Thoracic aorta (tissue), 2 donors: ENCODE data around the gene PRRC2A. TPM values are rescaled to one million over a fixed set of nuclear protein-coding genes. Genes with fewer than 3 reads are reported as not detected.

Experiments used
- ATAC-seq: fragments of 150-250 bp; one replicate; pipeline ENCODE4 v1.8.0; 2017; ENCODE audit warnings: low read depth; ENCODE audit not compliant: insufficient number of reproducible peaks, low FRiP score
- DNase-seq: peaks from one replicate; pipeline ENCODE4 v3.0.0-alpha.2; 2020; ENCODE audit warnings: low spot score
- H3K27ac ChIP-seq, 2 donors: fragments of 200-600 bp; sonication (generic); 1 replicate in 1 of 2; 2 replicates in 1 of 2; pipeline ENCODE4 v1.5.1; 2016; ENCODE audit warnings: mild to moderate bottlenecking in 2 of 2, moderate library complexity in 2 of 2
- H3K27me3 ChIP-seq: fragments of 200-600 bp; sonication (generic); replicated peaks from 2 replicates; pipeline ENCODE4 v1.6.0; 2016; ENCODE audit warnings: mild to moderate bottlenecking; ENCODE audit not compliant: insufficient read depth
- H3K36me3 ChIP-seq: fragments of 200-600 bp; sonication (generic); one replicate; pipeline ENCODE4 v1.5.1; 2016
- H3K4me1 ChIP-seq, 2 donors: fragments of 200-600 bp; sonication (generic); 1 replicate in 1 of 2; 2 replicates in 1 of 2; pipeline versions ENCODE4 v1.5.1 to v1.6.0; 2016; ENCODE audit warnings: low read depth in 2 of 2, mild to moderate bottlenecking in 1 of 2; ENCODE audit not compliant: control insufficient read depth in 1 of 2
- H3K4me3 ChIP-seq: fragments of 200-600 bp; sonication (generic); 2 replicates; pipeline ENCODE4 v1.5.1; 2016; ENCODE audit warnings: mild to moderate bottlenecking
- H3K9me3 ChIP-seq: fragments of 200-600 bp; sonication (generic); 2 replicates; pipeline ENCODE4 v1.5.1; 2016
- total RNA-seq, 2 donors: library from RNA; depleted of rRNA; stranded (reverse); fragments of >200 nt; gene quantifications; one replicate each; pipeline versions ENCODE4 v1.1.0 to v1.2.3, GENCODE V29; 2016
- TF ChIP-seq, protein P1 (sequence below): fragments of 200-600 bp; sonication (generic); IDR thresholded peaks from one replicate; pipeline ENCODE4 v1.5.1; 2019; ENCODE audit warnings: antibody characterized with exemption

The PRRC2A gene
- total RNA-seq, 2 donors from 2014 or later: 94.2 to 130 TPM

DNA sequence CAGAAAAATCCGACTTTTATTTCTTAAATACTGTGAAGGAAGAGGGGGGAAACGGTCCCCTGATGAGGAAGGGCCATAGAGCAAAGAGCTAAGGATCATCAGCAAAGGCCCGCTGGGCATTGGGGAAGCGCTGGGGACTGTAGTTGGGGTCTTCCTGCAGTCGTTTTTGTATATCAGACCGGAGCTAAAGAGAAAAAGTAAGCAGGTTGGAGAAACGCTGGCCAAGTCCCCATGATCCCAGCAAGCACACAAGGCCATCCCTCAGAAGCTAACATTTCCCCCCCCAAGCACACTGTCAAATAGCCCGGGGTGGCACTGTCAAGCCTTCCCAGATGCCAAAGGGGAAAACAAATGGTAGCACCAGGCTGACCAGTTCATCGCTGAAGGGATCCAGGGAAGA is 18.5 kb downstream of the PRRC2A start:
- ATAC-seq: no peak
- no peak for DNase-seq
- TF ChIP-seq, protein P1, sequence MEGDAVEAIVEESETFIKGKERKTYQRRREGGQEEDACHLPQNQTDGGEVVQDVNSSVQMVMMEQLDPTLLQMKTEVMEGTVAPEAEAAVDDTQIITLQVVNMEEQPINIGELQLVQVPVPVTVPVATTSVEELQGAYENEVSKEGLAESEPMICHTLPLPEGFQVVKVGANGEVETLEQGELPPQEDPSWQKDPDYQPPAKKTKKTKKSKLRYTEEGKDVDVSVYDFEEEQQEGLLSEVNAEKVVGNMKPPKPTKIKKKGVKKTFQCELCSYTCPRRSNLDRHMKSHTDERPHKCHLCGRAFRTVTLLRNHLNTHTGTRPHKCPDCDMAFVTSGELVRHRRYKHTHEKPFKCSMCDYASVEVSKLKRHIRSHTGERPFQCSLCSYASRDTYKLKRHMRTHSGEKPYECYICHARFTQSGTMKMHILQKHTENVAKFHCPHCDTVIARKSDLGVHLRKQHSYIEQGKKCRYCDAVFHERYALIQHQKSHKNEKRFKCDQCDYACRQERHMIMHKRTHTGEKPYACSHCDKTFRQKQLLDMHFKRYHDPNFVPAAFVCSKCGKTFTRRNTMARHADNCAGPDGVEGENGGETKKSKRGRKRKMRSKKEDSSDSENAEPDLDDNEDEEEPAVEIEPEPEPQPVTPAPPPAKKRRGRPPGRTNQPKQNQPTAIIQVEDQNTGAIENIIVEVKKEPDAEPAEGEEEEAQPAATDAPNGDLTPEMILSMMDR: no peak
- Histone ChIP-seq H3K4me1 (no peaks in the 10 kb centered on the region), H3K27me3 (no peaks in the 10 kb centered on the region), H3K9me3 (no peaks in the 10 kb centered on the region), H3K4me3 (no peak overlapping the region), H3K36me3 (peaks cover 85% of the 10 kb centered on the region), H3K27ac (no peak overlapping the region)

- no peak for ATAC-seq
- peaks cover 85% of the 10 kb centered on the region for H3K36me3 ChIP-seq
- TF ChIP-seq, protein P1: no peak
These were observed 18.9 kb downstream of the PRRC2A start for GRCh38 chr6:31639449-31639861.

DNA sequence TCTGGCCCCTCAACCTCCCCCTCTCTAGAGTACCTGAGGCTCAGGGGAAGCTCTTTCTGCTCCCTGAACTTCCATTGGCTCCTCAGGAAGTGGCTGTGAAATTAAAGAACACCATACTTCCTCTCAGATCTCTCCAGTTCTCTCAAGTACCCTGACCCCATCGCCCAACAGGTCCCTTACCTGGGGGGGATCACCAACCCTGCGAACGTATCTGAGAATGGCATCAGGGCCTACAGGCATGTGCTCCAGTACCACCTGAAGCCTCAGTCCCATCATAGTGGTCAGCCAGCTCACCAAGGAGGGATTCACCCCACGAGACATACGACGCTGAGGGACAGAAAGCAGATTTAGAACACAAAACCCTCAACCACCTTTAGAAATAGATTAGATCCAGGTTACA is 20.1 kb downstream of the PRRC2A start:
- peaks cover 85% of the 10 kb centered on the region for H3K36me3 ChIP-seq

More at GRCh38 chr6:31639449-31639861, 18.9 kb downstream of the PRRC2A start:
- no peak overlapping the region for H3K27ac ChIP-seq
- H3K27me3 ChIP-seq: no peaks in the 10 kb centered on the region
- H3K9me3 ChIP-seq: no peaks in the 10 kb centered on the region
- H3K4me3 ChIP-seq: no peak overlapping the region
- no peaks in the 10 kb centered on the region for H3K4me1 ChIP-seq
- DNase-seq: no peak

DNA sequence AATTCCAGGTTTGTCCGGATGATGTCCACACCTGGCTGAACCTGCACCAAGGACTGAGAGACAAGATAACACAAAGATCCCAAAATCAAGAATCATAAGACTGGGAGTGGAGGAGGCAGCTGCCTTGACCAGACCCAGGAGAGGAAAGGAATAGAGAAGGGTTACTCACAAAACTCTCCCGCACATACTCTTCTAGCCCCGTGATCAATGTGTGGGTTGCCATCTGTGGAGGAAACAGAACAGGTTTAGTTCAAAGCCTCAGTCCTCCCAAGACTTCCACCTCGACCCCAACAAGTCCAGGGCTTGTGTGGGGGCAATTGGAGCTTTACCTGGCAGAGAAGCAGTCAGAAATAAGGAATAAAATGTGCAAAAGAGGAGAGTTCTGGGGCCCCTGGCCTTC is 20.9 kb downstream of the PRRC2A start:
- Histone ChIP-seq H3K9me3 (no peaks in the 10 kb centered on the region), H3K4me1 (no peaks in the 10 kb centered on the region), H3K36me3 (peaks cover 85% of the 10 kb centered on the region), H3K27ac (no peak overlapping the region), H3K27me3 (no peaks in the 10 kb centered on the region), H3K4me3 (no peak overlapping the region)
- TF ChIP-seq, protein P1: no peak
- ATAC-seq: no peak
- no peak for DNase-seq

More for the DNA sequence above, 20.1 kb downstream of the PRRC2A start:
- TF ChIP-seq, protein P1: no peak
- Histone ChIP-seq H3K9me3 (no peaks in the 10 kb centered on the region), H3K27me3 (no peaks in the 10 kb centered on the region), H3K4me3 (no peak overlapping the region), H3K27ac (no peak overlapping the region), H3K4me1 (no peaks in the 10 kb centered on the region)
- DNase-seq (no peak), ATAC-seq (no peak)

GRCh38 chr6:31642798-31643570 is 22.5 kb downstream of the PRRC2A start:
- no peaks in the 10 kb centered on the region for H3K27me3 ChIP-seq
- ATAC-seq: no peak
- H3K9me3 ChIP-seq: no peaks in the 10 kb centered on the region
- no peak for DNase-seq
- H3K4me3 ChIP-seq: no peak overlapping the region
- TF ChIP-seq, protein P1: no peak
- peaks cover 86% of the 10 kb centered on the region for H3K36me3 ChIP-seq
- no peaks in the 10 kb centered on the region for H3K4me1 ChIP-seq
- H3K27ac ChIP-seq: no peak overlapping the region
